Loucy (cell line): ENCODE results near the gene DRGX.

ENCODE experiments used
- H2AFZ ChIP-seq: fragments of 200-600 bp; sonication (generic); 2 replicates; pipeline ENCODE4 v1.6.0; 2016; ENCODE audit warnings: antibody characterized with exemption, mild to moderate bottlenecking, low read length, moderate library complexity
- H3F3A ChIP-seq: fragments of 200-600 bp; 2 replicates; pipeline ENCODE4 v1.6.0; 2016; ENCODE audit warnings: antibody characterized with exemption, low read depth, mild to moderate bottlenecking
- H3K27me3 ChIP-seq: fragments of 200-600 bp; sonication (generic); 2 replicates; pipeline ENCODE4 v1.6.1; 2014; ENCODE audit warnings: low read length, mild to moderate bottlenecking; ENCODE audit not compliant: insufficient read depth, poor library complexity, severe bottlenecking
- H3K36me3 ChIP-seq: fragments of 200-600 bp; sonication (generic); 2 replicates; pipeline ENCODE4 v1.6.1; 2016; ENCODE audit warnings: low read length; ENCODE audit not compliant: insufficient read depth
- H3K4me1 ChIP-seq: fragments of 200-600 bp; sonication (generic); 2 replicates; pipeline ENCODE4 v1.5.1; 2014; ENCODE audit warnings: low read length, mild to moderate bottlenecking; ENCODE audit not compliant: insufficient read depth, poor library complexity, severe bottlenecking
- H3K4me2 ChIP-seq: fragments of 200-600 bp; sonication (generic); 2 replicates; pipeline ENCODE4 v1.6.0; 2014; ENCODE audit warnings: antibody characterized with exemption, low read length, low read depth, mild to moderate bottlenecking; ENCODE audit not compliant: poor library complexity, severe bottlenecking
- H3K4me3 ChIP-seq: fragments of 200-600 bp; sonication (generic); 2 replicates; pipeline ENCODE4 v1.5.1; 2014; ENCODE audit warnings: low read length, mild to moderate bottlenecking, mixed read lengths; ENCODE audit not compliant: poor library complexity, severe bottlenecking
- H3K79me2 ChIP-seq: fragments of 200-600 bp; sonication (generic); 2 replicates; pipeline ENCODE4 v1.6.1; 2014; ENCODE audit warnings: low read length; ENCODE audit not compliant: insufficient read depth
- H3K9ac ChIP-seq: fragments of 200-600 bp; sonication (generic); 2 replicates; pipeline ENCODE4 v1.6.0; 2014; ENCODE audit warnings: mild to moderate bottlenecking, low read depth, low read length, moderate library complexity; ENCODE audit not compliant: poor library complexity, severe bottlenecking
- H3K9me2 ChIP-seq: fragments of 200-600 bp; sonication (generic); replicated peaks from 2 replicates; pipeline ENCODE4 v1.6.1; 2016; ENCODE audit warnings: low read depth, low read length, mixed read lengths
- H3K9me3 ChIP-seq: fragments of 200-600 bp; sonication (generic); 2 replicates; pipeline ENCODE4 v1.6.1; 2014; ENCODE audit warnings: mild to moderate bottlenecking, antibody characterized with exemption, low read length, low read depth; ENCODE audit not compliant: insufficient read depth
- H4K20me1 ChIP-seq: fragments of 200-600 bp; sonication (generic); 2 replicates; pipeline ENCODE4 v1.6.0; 2014; ENCODE audit warnings: antibody characterized with exemption, low read length, mild to moderate bottlenecking; ENCODE audit not compliant: insufficient read depth, poor library complexity, severe bottlenecking
- EZH2phosphoT487 ChIP-seq: fragments of 200-600 bp; IDR thresholded peaks from 2 replicates; pipeline ENCODE4 v1.6.1; 2018; ENCODE audit warnings: antibody characterized with exemption, mild to moderate bottlenecking, moderate library complexity, borderline replicate concordance
- TF ChIP-seq, protein P1 (sequence below): fragments of 200-600 bp; sonication (generic); conservative IDR thresholded peaks from 2 replicates; pipeline ENCODE4 v1.5.1; 2014; ENCODE audit warnings: mild to moderate bottlenecking, antibody characterized with exemption, low read length

DRGX gene

DNA sequence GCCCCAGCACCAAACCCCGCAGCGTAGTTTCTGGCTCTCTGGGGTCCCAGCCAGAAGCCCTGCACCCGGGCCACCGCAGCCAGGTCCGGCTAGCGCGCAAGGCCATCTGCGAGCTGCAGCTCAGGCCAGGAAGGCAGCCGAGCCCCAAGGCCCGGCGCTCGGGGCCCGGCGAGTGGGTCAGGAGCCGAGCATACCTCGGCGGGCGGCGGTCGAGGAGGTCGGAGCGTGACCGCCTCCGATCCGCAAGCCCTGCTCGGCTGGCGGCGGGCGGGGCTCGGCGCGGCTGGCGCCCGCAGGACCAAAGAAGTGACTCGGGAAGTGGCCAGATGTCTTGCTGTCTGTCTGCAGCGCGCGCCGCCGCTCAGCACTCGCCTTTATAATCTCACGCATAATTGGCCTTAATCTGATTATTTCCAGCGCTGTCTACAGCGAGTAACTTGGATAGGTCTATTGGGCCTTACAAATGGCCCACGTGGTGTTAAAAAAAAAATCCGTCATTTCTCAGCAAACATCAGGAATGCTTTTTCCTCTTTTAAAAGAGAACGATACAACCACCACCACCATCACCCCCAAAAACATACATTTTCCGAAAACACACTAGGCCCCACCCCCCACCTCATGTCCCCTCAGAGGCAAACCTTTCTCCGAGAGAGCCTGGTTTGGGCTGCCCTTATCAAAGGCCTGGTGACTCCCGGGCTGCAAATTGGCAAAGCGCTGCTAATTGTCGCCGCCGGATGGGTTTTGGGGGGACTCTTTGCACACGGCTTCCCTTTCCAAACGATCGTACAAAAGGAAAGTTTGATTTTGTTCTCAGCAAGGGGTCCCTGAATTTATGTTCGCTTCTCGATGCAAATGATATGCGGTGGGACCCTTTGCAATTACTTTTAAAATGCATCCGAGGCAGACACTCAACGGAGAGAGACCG is at the start of gene DRGX:
TSS of gene DRGX (minus strand) at position 349 of the 925 bp plus-strand sequence. CDS start 649 bp downstream, outside the sequence.
- Histone ChIP-seq H4K20me1 (no peaks in the 10 kb centered on the region), H3K9ac (no peak within 1 kb of the TSS), H3K9me3 (no peaks in the 10 kb centered on the region), H3K27me3 (no peaks in the 10 kb centered on the region), H3K4me2 (no peak within 1 kb of the TSS), H3F3A (no peaks in the 10 kb centered on the region), H3K4me3 (no peak within 1 kb of the TSS), H2AFZ (no peak within 1 kb of the TSS), H3K4me1 (no peaks in the 10 kb centered on the region), H3K79me2 (no peaks in the 10 kb centered on the region), H3K9me2 (no peaks in the 10 kb centered on the region), H3K36me3 (no peaks in the 10 kb centered on the region)
- no peak for TF ChIP-seq EZH2phosphoT487
- TF ChIP-seq, protein P1, sequence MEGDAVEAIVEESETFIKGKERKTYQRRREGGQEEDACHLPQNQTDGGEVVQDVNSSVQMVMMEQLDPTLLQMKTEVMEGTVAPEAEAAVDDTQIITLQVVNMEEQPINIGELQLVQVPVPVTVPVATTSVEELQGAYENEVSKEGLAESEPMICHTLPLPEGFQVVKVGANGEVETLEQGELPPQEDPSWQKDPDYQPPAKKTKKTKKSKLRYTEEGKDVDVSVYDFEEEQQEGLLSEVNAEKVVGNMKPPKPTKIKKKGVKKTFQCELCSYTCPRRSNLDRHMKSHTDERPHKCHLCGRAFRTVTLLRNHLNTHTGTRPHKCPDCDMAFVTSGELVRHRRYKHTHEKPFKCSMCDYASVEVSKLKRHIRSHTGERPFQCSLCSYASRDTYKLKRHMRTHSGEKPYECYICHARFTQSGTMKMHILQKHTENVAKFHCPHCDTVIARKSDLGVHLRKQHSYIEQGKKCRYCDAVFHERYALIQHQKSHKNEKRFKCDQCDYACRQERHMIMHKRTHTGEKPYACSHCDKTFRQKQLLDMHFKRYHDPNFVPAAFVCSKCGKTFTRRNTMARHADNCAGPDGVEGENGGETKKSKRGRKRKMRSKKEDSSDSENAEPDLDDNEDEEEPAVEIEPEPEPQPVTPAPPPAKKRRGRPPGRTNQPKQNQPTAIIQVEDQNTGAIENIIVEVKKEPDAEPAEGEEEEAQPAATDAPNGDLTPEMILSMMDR, result no peak

DNA sequence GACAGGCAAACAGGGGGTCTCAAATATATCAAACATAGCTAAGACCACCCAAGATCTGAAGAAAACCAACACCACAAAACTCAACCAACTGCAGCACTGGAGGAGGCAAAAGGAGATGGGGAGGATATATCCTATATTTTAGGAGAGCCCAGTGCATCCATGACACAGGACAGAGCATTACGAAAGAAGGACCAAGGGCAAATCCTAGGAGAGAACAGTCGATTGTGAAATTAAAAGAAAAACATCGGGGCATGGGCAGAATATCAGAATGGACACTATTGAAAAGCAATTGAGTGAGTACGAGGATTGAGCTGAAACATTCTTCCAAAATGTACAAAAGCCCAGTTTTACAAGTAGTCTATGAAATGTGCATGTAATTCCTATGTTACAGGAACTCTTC is 48.5 kb upstream of the DRGX start:
- no peaks in the 10 kb centered on the region for H4K20me1 ChIP-seq
- 0 out of 2 replicates have a peak, but pooled peaks cover 3% of the 10 kb centered on the region for H3K9me2 ChIP-seq
- H3K4me1 ChIP-seq, result no peaks in the 10 kb centered on the region
- H3K9ac ChIP-seq, result no peak overlapping the region
- no peaks in the 10 kb centered on the region for H3K79me2 ChIP-seq
- no peaks in the 10 kb centered on the region for H3K36me3 ChIP-seq
- no peak overlapping the region for H3K4me2 ChIP-seq
- H2AFZ ChIP-seq, result no peak overlapping the region
- TF ChIP-seq, protein P1, result no peak
- TF ChIP-seq EZH2phosphoT487, result no peak
- H3K4me3 ChIP-seq, result no peak overlapping the region
- H3K27me3 ChIP-seq, result no peaks in the 10 kb centered on the region
- H3F3A ChIP-seq, result no peaks in the 10 kb centered on the region
- no peaks in the 10 kb centered on the region for H3K9me3 ChIP-seq

DNA sequence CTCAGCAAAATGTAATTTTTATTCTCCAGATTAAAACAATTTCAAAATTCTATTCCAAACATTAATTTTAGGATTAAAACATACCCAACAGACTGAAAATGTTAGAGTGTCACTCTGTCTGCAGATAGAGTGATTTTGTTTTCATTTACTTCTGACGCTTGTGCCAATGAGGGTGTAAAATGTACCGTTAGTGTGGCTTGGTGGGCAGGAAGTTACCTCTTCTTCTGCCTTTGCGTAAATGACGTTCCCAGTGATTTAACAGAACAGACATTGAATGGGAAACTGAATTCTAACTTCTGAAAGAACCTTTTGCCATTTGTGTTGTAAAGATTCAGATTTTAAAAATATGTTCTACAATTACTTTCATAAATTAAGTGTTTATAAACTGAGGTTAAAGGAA is 47.0 kb upstream of the DRGX start:
- Histone ChIP-seq H3F3A (no peaks in the 10 kb centered on the region), H3K4me1 (no peaks in the 10 kb centered on the region), H3K9ac (no peak overlapping the region), H3K9me2 (0 out of 2 replicates have a peak, but pooled peaks cover 3% of the 10 kb centered on the region), H3K79me2 (no peaks in the 10 kb centered on the region), H3K9me3 (no peaks in the 10 kb centered on the region), H3K4me3 (no peak overlapping the region), H3K27me3 (no peaks in the 10 kb centered on the region), H2AFZ (no peak overlapping the region), H3K36me3 (no peaks in the 10 kb centered on the region), H3K4me2 (no peak overlapping the region), H4K20me1 (no peaks in the 10 kb centered on the region)
- TF ChIP-seq EZH2phosphoT487, result no peak
- TF ChIP-seq, protein P1, result no peak
